GM13976 (cell line): Measurements from ENCODE around the gene DEDD.

Experiments
- DNase-seq: peaks from one replicate; pipeline ENCODE4 v3.0.0; 2012; ENCODE audit warnings: low spot score
- in situ Hi-C: fragments of 300-500 bp; cut with MboI; formaldehyde crosslinking; loops from one replicate; pipeline ENCODE4 v1.12.0; 2022; ENCODE audit warnings: low sequenced_read_pairs, mixed read lengths, inconsistent platforms; ENCODE audit not compliant: unreplicated experiment
- TF ChIP-seq, protein P1 (sequence below): IDR thresholded peaks from 2 replicates; pipeline ENCODE4 v1.5.1; 2012; ENCODE audit warnings: borderline replicate concordance, mild to moderate bottlenecking; ENCODE audit not compliant: insufficient read depth; ENCODE audit errors: extremely low read depth, missing control alignments, control extremely low read depth

The DEDD gene

DNA sequence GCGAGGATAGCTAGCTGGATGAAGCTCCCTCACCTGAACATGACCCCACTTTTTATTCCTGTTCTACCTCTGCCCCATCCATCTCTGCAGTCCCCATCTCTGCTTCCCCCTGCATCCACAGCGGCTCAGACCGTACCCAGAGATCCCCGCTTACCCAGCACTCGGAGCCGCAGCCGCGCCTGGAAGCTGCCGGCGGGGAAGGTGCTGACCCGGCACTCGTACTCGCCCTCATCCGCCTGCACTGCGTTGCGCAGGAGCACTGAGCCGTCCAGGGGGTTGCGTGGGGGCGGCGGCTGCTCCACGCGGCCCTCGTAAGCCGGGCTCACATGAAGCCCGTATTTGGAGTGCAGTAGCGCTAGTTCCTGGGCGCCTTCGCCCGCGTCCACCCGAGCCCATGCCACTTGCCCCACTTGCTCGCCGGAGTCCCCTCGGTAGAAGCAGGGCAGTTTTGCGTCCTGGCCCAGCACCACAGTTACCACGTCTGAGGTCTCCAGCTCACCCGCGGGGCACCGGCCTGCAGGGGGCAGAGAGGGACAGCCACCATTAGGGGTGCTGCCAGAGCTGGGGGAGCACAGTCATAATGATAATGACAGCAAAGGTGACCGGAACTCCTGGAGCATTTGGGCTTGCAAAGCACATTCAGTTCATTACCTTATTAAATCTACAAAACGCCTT, 52.9 kb downstream of the DEDD start:
- in situ Hi-C loops: no loop called here
- TF ChIP-seq, protein P1, sequence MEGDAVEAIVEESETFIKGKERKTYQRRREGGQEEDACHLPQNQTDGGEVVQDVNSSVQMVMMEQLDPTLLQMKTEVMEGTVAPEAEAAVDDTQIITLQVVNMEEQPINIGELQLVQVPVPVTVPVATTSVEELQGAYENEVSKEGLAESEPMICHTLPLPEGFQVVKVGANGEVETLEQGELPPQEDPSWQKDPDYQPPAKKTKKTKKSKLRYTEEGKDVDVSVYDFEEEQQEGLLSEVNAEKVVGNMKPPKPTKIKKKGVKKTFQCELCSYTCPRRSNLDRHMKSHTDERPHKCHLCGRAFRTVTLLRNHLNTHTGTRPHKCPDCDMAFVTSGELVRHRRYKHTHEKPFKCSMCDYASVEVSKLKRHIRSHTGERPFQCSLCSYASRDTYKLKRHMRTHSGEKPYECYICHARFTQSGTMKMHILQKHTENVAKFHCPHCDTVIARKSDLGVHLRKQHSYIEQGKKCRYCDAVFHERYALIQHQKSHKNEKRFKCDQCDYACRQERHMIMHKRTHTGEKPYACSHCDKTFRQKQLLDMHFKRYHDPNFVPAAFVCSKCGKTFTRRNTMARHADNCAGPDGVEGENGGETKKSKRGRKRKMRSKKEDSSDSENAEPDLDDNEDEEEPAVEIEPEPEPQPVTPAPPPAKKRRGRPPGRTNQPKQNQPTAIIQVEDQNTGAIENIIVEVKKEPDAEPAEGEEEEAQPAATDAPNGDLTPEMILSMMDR: no peak
- DNase-seq: no peak

DNA sequence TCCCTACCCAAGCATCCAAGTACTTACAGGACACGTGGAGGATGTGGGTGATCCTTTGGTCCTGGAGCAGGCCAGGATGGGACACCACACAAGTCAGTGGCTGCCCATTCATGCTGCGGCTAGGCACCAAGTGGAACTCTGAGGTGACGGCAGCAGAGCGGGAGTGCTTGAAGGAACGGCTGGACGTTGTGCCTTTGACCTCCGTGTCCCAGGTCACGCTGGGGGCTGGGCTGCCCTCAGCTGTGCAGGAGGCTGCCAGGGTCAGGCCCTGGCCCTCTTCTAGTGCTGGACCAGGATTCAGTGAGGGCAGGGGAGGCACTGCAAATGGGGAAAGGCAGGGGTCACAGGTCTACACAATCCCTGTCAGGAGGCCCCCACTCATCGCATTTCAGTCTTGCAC, 55.0 kb downstream of the DEDD start:
- in situ Hi-C loops: no loop called here
- no peak for DNase-seq
- TF ChIP-seq, protein P1: no peak

DNA sequence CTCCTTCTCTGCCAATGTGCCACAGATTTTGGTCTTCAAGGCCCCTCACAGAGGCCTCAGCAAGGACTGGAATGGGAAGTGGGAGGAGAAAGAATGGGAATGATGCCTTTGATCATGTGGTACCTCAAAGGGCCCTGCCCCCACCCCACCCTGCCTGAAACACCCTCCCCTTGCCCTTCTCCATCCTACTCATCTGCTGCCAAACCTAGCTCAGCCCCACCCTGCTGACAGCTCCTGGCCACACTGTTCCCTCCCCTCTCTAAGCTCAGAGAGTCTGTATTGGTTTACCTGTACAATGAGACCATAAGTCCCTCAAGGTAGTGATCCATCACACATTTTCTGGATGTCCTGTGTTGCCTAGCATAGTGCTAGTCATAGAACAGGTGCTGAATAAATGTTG, 56.1 kb downstream of the DEDD start:
- TF ChIP-seq, protein P1: no peak
- in situ Hi-C loops: no loop called here
- DNase-seq: no peak

DNA sequence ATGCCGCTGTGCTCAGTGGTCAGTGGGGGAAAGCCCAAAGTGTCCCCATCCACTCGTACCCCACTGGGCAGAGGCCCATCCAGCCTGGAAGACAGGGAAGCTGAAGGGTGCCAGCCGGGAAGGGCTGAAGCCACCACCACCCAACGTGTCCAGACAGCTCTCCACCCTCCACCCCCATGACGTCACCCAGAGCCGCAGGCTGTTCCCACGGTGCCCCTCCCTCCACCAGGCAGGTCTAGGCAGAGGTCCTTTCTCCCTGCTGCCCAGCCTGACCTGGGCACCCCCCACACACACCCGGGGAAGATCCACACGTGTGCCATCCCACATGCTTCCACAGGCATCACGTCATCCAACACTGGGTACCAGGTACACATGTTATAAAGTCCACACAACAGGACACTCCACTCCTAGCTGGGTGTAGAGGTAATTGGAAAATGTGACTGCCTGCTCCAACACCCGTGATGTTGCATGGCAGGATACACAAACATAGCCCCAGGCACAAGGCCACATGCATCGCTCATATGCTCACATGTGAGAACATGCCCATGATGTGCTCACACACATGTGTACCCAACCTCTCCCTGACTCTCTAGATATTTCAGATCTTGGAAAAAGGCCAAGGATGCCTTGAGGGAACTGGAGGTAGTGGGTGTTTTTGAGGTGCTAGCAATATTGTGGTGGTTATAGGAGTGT, 57.6 kb downstream of the DEDD start:
- no peak for DNase-seq
- TF ChIP-seq, protein P1: no peak
- in situ Hi-C loops: no loop called here

DNA sequence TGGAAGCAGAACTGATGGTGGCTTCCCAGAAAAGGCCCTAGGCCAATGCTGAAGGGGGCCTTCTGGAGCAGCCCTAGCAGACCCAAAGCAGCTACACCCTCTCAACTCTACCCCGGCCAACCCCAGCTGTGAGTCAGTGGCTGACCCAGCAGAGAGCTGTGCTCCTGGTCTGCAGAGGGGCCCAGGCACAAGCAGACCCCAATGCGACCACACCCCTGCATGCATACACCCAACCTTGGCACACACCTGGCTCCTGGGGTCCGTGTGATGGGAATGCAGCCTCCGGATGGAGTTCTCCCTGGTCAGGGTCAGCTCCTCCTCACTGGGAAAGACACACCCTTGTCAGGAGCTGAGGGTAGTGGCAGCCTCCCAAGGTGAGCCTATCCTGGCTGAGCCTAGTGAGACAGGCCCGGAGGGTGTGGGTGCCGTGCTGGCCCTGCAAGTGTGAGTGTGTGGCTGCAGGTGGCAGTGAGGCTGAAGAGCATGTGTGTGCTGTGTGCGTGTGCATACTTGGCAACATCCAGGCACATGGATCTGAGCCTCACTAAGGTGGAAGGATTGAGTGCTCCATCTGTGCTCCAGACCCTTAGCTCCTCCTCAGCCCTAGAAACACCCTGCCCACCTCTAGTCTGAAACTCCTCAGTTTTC, 58.9 kb downstream of the DEDD start:
- TF ChIP-seq, protein P1: no peak
- in situ Hi-C loops: no loop called here
- DNase-seq: no peak

DNA sequence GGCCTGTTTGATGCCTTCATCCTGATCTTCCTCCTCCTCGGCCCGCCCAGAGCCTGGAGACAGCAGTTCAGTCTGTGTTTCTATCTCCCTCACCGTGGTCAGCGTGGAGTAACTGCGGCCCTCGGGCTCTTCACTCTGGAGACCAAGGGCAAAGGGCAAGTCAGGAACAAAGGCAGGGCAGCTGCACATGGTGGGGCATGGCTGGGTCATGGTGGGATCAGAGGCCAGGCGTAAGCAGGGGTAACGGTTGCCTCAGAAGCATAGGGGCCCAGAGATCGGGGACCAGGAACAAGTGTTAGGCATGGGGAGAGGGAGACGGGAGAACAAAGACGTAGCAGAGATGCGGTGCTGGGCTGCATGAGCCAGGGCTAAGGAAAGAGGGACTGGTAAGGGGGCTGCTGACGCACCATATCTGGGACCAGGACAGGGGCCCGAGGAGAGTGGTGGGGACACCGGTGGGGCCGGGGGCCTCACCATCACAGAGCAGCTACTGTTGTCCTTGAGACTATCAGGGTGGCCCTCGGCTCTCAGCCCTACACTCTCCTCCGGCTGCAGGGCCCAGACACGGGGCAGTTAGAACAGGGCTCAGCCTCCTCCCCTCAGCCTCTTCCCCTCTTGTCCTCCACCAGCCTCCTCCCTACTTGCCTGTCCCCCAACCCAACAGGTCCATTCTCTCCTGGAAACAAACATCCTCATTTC, 59.6 kb downstream of the DEDD start:
- in situ Hi-C loops: no loop called here
- TF ChIP-seq, protein P1: no peak

More for the DNA sequence above, 59.6 kb downstream of the DEDD start:
- no peak for DNase-seq
